Stimulated activated CD8-positive, alpha-beta memory T cell treated with anti-CD3 and anti-CD28 coated beads, Interleukin-4, amount 100 ng/mL, for 4 hours (primary cell): ENCODE data around the gene PRDM11.

Source experiments
- DNase-seq, 2 donors: peaks; one replicate each; pipeline ENCODE4 v3.0.0-alpha.2; 2020; ENCODE audit warnings: low read depth in 2 of 2, low spot score in 1 of 2

Gene PRDM11

GRCh38 chr11:45157247-45158209 is 11.1 kb downstream of the PRDM11 start:
- DNase-seq = no peak

- no peak for DNase-seq
Measured at GRCh38 chr11:45158210-45158731, 11.8 kb downstream of the PRDM11 start.

GRCh38 chr11:45158891-45159605 is 12.6 kb downstream of the PRDM11 start:
- DNase-seq = no peak

- no peak for DNase-seq
Measured at GRCh38 chr11:45159781-45160365, 13.4 kb downstream of the PRDM11 start.

- DNase-seq = no peak
Measured at GRCh38 chr11:45161252-45162063, 15.0 kb downstream of the PRDM11 start.

GRCh38 chr11:45162064-45162375 is 15.6 kb downstream of the PRDM11 start:
- DNase-seq = no peak

- DNase-seq = no peak
Measured at GRCh38 chr11:45162916-45163879, 16.8 kb downstream of the PRDM11 start.

GRCh38 chr11:45163956-45164575 is 17.6 kb downstream of the PRDM11 start:
- no peak for DNase-seq

GRCh38 chr11:45165386-45165785 is 18.9 kb downstream of the PRDM11 start:
- no peak for DNase-seq

GRCh38 chr11:45165806-45166603 is 19.6 kb downstream of the PRDM11 start:
- DNase-seq = no peak

- DNase-seq = no peak
Measured at GRCh38 chr11:45166604-45166897, 20.1 kb downstream of the PRDM11 start.

GRCh38 chr11:45167283-45167682 is 20.8 kb downstream of the PRDM11 start:
- no peak for DNase-seq

GRCh38 chr11:45168366-45169130 is 22.1 kb downstream of the PRDM11 start:
- no peak for DNase-seq

- no peak for DNase-seq
Measured at GRCh38 chr11:45169310-45170072, 23.1 kb downstream of the PRDM11 start.

GRCh38 chr11:45170484-45170883 is 24.0 kb downstream of the PRDM11 start:
- DNase-seq = no peak

- DNase-seq = no peak
Measured at GRCh38 chr11:45171550-45171949, 25.1 kb downstream of the PRDM11 start.

- DNase-seq = no peak
Measured at GRCh38 chr11:45173064-45173463, 26.6 kb downstream of the PRDM11 start.
